Subcutaneous adipose tissue (tissue), 4 donors: Measurements from ENCODE around the gene TOX2. TPM values are rescaled to one million over a fixed set of nuclear protein-coding genes. Genes with fewer than 3 reads are reported as not detected.

ENCODE experiments used
- total RNA-seq, 4 donors: library from RNA; depleted of rRNA; stranded (reverse); fragments of >200 nt; gene quantifications; one replicate each; pipeline ENCODE4 v1.1.0, GENCODE V29; 2016
- TF ChIP-seq, protein P1 (sequence below): fragments of 450-650 bp; IDR thresholded peaks from one replicate; pipeline ENCODE4 v1.5.1; 2016; ENCODE audit warnings: low read depth, mild to moderate bottlenecking, control low read depth, antibody characterized with exemption, moderate library complexity

Gene TOX2
- total RNA-seq, 4 donors from 2014 or later = 2.6 to 8.1 (median 3.1) TPM; not detected in 1

DNA sequence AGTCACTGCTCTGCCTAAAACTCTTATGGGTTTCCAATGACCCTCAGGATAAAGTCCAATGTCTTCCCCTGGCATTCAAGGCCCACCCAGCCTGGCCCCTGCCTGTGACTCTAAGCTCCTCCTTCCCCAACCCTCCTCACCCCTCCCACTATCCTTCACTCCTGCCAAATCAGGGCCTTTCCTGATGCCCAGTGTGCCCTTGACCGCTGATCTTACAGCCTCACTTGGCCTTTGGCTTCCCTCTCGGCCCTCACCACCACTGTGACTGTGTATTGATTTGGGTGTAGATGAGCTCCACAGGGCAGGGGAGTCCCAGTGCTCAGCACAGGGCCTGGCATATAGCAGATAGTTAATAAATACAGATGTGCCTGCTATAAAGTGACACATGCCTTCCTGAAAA, 115.7 kb downstream of the TOX2 start:
- TF ChIP-seq, protein P1, sequence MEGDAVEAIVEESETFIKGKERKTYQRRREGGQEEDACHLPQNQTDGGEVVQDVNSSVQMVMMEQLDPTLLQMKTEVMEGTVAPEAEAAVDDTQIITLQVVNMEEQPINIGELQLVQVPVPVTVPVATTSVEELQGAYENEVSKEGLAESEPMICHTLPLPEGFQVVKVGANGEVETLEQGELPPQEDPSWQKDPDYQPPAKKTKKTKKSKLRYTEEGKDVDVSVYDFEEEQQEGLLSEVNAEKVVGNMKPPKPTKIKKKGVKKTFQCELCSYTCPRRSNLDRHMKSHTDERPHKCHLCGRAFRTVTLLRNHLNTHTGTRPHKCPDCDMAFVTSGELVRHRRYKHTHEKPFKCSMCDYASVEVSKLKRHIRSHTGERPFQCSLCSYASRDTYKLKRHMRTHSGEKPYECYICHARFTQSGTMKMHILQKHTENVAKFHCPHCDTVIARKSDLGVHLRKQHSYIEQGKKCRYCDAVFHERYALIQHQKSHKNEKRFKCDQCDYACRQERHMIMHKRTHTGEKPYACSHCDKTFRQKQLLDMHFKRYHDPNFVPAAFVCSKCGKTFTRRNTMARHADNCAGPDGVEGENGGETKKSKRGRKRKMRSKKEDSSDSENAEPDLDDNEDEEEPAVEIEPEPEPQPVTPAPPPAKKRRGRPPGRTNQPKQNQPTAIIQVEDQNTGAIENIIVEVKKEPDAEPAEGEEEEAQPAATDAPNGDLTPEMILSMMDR = no peak

DNA sequence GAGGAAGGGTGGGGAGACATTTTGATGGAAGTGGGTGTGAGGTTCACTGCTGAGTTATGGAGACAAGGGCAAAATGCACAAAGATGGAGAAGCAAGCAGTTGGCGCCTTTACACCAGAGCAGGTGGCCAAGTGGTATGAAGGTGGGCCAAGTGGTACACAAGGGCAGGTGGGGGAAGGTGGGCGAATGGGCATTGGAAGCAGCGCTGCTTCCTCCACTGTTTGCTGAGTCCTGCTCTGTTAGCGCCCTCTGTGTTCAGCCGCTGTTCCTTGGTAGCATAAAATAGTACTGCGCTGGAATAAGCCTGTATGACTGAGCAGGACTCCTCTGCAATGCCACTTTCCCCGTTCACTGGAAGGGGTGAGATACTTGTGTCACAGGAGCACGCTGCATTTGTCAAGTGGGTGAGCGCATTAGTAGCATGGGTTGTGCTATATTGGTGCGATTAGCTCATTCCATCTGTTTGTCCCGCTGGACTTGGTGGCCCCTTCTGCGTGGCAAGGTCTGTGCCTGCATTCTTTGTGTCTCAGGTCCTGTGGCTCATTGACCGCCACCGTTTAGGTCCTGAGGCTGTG, 116.4 kb downstream of the TOX2 start:
- TF ChIP-seq, protein P1 = no peak

DNA sequence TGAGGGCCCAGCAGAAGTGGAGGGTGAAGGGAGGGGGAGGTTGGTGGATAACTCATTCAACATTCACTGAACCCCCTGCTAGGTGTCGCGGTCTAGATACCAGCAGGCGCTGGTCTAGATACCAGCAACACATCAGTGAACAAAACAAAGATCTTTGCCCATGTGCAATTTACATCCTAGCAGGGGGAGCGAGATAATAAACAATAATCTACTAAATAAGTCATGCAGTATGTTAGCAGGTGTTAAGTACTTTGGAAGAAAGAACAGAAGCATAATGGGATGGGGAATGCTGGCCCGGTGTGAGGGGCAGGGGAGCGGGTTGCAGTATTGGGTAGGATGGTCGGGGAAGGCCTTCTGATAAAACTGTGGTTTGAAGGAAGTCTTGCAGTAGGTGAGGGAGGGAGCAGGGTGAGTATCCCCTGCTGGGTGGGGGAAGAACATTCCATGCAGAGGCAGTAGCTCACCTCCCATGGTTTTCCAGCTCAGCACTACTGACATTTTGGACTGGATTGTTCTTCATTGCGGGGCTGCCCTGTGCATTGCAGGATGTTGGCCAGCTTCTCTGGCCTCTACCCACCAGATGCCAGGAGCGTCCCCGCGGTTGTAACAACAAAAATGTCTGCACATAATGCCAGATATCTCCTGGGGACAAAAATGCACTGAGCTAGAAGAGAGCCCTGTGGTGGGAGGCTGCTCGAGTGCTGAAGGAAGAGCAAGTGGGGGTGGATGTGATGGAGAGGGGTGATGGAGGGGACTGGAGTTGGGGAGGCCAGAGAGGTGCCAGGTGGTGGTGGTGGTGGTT, 117.3 kb downstream of the TOX2 start:
- TF ChIP-seq, protein P1 = no peak

DNA sequence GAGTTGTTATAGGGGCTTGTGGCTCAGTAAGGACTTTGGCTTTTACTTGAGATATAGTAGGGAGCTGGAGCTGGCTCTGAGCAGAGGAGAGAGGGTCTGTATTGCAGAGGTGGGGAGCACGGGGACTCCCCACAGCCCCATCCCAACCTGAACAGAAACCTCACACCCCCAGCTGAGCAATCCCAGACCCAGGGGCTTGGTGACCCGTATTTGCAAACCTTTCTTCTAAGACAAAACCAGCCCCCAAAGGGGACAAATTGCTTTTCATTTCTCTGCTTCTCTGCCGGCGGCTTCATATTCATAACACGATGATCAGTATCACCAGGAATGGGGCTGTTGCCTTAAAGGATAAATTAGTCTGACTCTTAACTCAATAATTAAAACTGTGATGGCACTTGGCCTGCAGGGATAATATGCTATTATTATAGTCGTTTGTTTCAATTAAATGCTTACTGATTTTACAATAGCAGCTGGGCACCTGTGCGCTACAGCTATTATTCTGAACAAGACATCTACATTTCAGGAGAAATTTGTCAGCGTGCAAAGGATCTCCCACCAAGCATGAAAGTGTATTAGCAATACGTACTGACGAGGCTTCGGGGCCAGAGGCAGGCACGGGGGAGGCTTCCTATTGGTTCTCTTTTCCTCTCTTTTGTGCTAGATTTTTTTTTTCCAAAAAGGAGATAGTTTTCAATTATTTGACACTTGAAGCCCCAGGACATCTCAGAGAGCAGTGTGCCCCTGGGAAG, 118.1 kb downstream of the TOX2 start:
- TF ChIP-seq, protein P1 = no peak

DNA sequence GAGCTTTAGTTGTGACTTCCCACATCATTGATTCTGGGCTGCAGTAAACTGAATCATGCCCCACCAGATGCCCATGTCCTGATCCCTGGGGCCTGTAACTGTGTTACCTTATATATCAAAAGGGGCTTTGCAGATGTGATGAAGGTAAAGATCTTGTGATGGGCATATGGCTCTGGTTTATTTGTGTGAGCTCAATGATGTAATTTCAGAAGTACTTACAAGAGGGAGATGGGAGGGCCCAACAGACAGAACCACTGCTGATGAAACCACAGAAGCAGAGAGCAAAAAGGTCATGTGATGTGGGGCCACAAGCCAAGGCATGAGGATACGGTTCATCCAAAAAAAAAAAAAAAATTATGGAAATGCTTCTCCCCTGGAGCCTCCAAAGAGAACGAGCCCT, 118.7 kb downstream of the TOX2 start:
- TF ChIP-seq, protein P1 = no peak

DNA sequence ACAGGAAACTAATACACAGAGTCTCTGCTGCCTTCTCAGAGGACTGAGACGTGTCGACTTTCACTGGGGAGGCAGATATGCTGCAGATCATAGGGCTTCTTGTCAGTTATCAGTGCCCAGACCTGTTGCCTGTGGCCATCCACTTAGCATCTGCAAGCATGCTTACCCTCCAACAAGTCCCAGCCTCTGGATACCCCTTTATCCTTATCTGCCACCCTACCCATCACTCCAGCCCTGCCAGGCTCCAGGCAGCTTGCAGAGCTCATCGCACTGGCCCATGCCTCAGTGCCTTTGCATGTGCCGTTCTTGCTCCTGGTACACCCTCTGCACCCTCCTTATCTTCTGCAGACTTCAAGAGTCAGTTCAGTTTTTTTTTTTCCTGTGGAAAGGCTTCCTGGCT, 119.2 kb downstream of the TOX2 start:
- TF ChIP-seq, protein P1 = no peak

DNA sequence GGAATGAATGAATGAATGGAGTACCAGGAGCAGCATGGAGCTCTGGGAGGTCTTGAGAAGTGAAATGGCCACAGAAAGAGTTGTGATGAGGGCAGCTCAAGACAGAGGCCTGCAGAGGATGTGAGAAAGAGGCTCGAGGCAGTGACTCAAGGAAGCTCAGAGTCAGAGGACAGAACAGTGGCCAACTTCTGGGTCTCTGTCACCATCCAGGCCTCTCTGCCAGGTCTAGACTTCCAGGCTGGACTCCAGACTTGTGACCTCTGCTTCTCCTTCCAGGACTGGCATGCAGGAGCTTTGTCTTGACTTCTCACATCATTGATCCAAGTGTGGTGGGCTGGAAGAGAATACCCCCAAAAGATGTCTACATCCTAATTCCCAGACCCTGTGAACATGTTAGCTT, 119.8 kb downstream of the TOX2 start:
- TF ChIP-seq, protein P1 = no peak
